SK-N-SH treated with all-trans-retinoic acid at 6 μM for 48 hours (cell line): ENCODE data around the gene ZHX3.

Experiments
- ATAC-seq: fragments of 200-7000 bp; cut with Tn5 transposase; 3 replicates; pipeline ENCODE4 v1.9.1; 2020; ENCODE audit warnings: mild to moderate bottlenecking, moderate library complexity
- ARNTL ChIP-seq: fragments of 450-650 bp; formaldehyde crosslinking; IDR thresholded peaks from 2 replicates; pipeline ENCODE4 v1.5.0; 2020; ENCODE audit warnings: low read depth, mild to moderate bottlenecking, moderate library complexity, borderline replicate concordance
- BACH2 ChIP-seq: fragments of 250-450 bp; sonication (Bioruptor Pico); IDR thresholded peaks from 2 replicates; pipeline ENCODE4 v1.9.0; 2021; ENCODE audit warnings: mild to moderate bottlenecking, borderline replicate concordance
- CREB5 ChIP-seq: fragments of 250-450 bp; sonication (Bioruptor Pico); IDR thresholded peaks from 2 replicates; pipeline ENCODE4 v1.5.1; 2020; ENCODE audit warnings: low read depth, mild to moderate bottlenecking, moderate library complexity
- CSDC2 ChIP-seq: fragments of 250-450 bp; sonication (Bioruptor Pico); IDR thresholded peaks from 2 replicates; pipeline ENCODE4 v1.5.0; 2020; ENCODE audit warnings: mild to moderate bottlenecking, moderate library complexity
- CSRNP3 ChIP-seq: fragments of 250-450 bp; sonication (Bioruptor Pico); IDR thresholded peaks from 2 replicates; pipeline ENCODE4 v1.5.1; 2021; ENCODE audit warnings: mild to moderate bottlenecking, moderate library complexity
- ESRRG ChIP-seq: fragments of 250-450 bp; sonication (Bioruptor Pico); IDR thresholded peaks from 2 replicates; pipeline ENCODE4 v1.6.1; 2021; ENCODE audit warnings: mild to moderate bottlenecking
- GLIS3 ChIP-seq: fragments of 250-450 bp; sonication (Bioruptor Pico); IDR thresholded peaks from 2 replicates; pipeline ENCODE4 v1.5.0; 2020; ENCODE audit warnings: mild to moderate bottlenecking, moderate library complexity
- ISL1 ChIP-seq: fragments of 250-450 bp; sonication (Bioruptor Pico); IDR thresholded peaks from 2 replicates; pipeline ENCODE4 v2.1.2; 2022; ENCODE audit warnings: mild to moderate bottlenecking, moderate library complexity
- OSR1 ChIP-seq: fragments of 250-450 bp; sonication (Bioruptor Pico); IDR thresholded peaks from 2 replicates; pipeline ENCODE4 v1.8.0; 2022; ENCODE audit warnings: moderate library complexity, mild to moderate bottlenecking, inconsistent platforms
- PATZ1 ChIP-seq: fragments of 250-450 bp; sonication (Bioruptor Pico); IDR thresholded peaks from 2 replicates; pipeline ENCODE4 v1.8.0; 2020; ENCODE audit warnings: mild to moderate bottlenecking, moderate library complexity, borderline replicate concordance
- POU6F1 ChIP-seq: fragments of 250-450 bp; sonication (Bioruptor Pico); IDR thresholded peaks from 2 replicates; pipeline ENCODE4 v1.8.0; 2021; ENCODE audit warnings: low read depth, mild to moderate bottlenecking, moderate library complexity, borderline replicate concordance
- RARB ChIP-seq: fragments of 250-450 bp; sonication (Bioruptor Pico); IDR thresholded peaks from 2 replicates; pipeline ENCODE4 v1.8.0; 2021; ENCODE audit warnings: mild to moderate bottlenecking, moderate library complexity
- TCF4 ChIP-seq: fragments of 250-450 bp; sonication (Bioruptor Pico); IDR thresholded peaks from 2 replicates; pipeline ENCODE4 v1.8.0; 2021; ENCODE audit warnings: mild to moderate bottlenecking, moderate library complexity, borderline replicate concordance
- TOX ChIP-seq: fragments of 250-450 bp; sonication (Bioruptor Pico); IDR thresholded peaks from 2 replicates; pipeline ENCODE4 v1.8.0; 2021; ENCODE audit warnings: mild to moderate bottlenecking, moderate library complexity, borderline replicate concordance
- TSHZ2 ChIP-seq: fragments of 250-450 bp; sonication (Bioruptor Pico); IDR thresholded peaks from 2 replicates; pipeline ENCODE4 v1.5.0; 2020; ENCODE audit warnings: mild to moderate bottlenecking, moderate library complexity
- ZC3H10 ChIP-seq: fragments of 250-450 bp; sonication (Bioruptor Pico); IDR thresholded peaks from 2 replicates; pipeline ENCODE4 v1.5.1; 2021; ENCODE audit warnings: mild to moderate bottlenecking, moderate library complexity
- ZFP3 ChIP-seq: fragments of 250-450 bp; sonication (Bioruptor Pico); IDR thresholded peaks from 2 replicates; pipeline ENCODE4 v1.5.0; 2020; ENCODE audit warnings: mild to moderate bottlenecking, moderate library complexity
- ZNF565 ChIP-seq: fragments of 450-650 bp; formaldehyde crosslinking; conservative IDR thresholded peaks from 2 replicates; pipeline ENCODE4 v1.5.0; 2020; ENCODE audit warnings: low read depth, mild to moderate bottlenecking, moderate library complexity
- ZNF70 ChIP-seq: fragments of 450-650 bp; formaldehyde crosslinking; IDR thresholded peaks from 2 replicates; pipeline ENCODE4 v1.5.0; 2020; ENCODE audit warnings: mild to moderate bottlenecking, moderate library complexity
- ZNF8 ChIP-seq: fragments of 450-650 bp; formaldehyde crosslinking; IDR thresholded peaks from 2 replicates; pipeline ENCODE4 v1.5.0; 2020; ENCODE audit warnings: mild to moderate bottlenecking, moderate library complexity

ZHX3 gene

GRCh38 chr20:41203660-41204059 lies 113.9 kb downstream of the ZHX3 start:
- TF ChIP-seq PATZ1 (no peak), ZFP3 (CRISPR knock-in tag) (no peak)
- TF ChIP-seq, all 23 proteins: peak for 0
- no peak for ATAC-seq

GRCh38 chr20:41202426-41202825 lies 115.1 kb downstream of the ZHX3 start:
- TF ChIP-seq BACH2 (CRISPR knock-in tag) (no peak), CSRNP3 (CRISPR knock-in tag) (no peak), ZNF70 (CRISPR knock-in tag) (no peak)
- ATAC-seq = no peak

- ATAC-seq = no peak
- TF ChIP-seq ISL1 (no peak), ARNTL (CRISPR knock-in tag) (no peak), ZNF8 (no peak), ESRRG (CRISPR knock-in tag) (no peak), ZFP3 (CRISPR knock-in tag) (no peak), ZNF565 (CRISPR knock-in tag) (no peak), CSDC2 (no peak), BACH2 (CRISPR knock-in tag) (no peak), ZNF70 (CRISPR knock-in tag) (no peak), TCF4 (no peak), CREB5 (CRISPR knock-in tag) (no peak), ZC3H10 (CRISPR knock-in tag) (no peak), PATZ1 (no peak), TOX (CRISPR knock-in tag) (no peak), TSHZ2 (no peak), POU6F1 (CRISPR knock-in tag) (no peak), GLIS3 (no peak), OSR1 (no peak), RARB (CRISPR knock-in tag) (no peak)
These were observed 115.8 kb downstream of the ZHX3 start for GRCh38 chr20:41201760-41202159.
